Measurements from ENCODE around the gene SIT1. TPM values are rescaled to one million over a fixed set of nuclear protein-coding genes. Genes with fewer than 3 reads are reported as not detected.
A peak's percentile ranks its signal among the peaks of the same experiment; 100 is the strongest.

SIT1 gene
- total RNA-seq, 6 experiments from 2014 or later, result 0.18 to 0.58 (median 0.37) TPM; not detected in 1

DNA sequence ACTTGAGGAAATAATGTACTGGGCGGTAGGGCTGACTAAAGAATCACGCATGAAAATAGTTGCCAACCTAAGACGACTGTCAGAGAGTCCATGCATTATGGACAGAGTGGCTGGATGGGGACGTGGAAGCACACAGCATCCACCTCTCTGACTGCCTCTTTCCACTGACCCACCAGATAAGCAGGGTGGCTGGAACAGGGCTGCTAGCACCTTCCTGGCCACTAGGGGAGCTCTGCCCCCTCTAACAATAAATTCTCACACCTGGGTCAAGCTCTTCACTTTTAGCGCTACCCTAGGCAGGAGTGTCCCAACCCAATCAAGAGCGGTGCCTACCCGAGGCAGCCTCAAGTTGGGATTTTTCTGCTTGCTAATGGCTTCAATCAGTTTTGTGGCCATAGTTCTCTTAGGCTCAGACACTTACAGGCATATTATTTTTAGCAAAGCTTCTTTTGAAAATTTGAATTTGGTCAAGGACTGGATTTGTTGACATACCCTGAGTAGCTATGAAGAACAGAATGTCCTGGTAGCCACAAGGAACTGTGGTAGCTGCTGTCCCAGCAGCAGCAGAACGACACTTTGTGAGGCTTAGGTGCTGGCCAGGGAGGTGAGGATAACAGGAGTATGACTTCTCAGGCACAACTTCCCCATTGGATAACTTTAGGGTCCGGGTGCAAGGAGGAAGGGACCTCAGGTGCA lies 45.9 kb upstream of the SIT1 start:
- H3K27ac ChIP-seq, result no peak overlapping the region
- H3K4me1 ChIP-seq, result no peaks in the 10 kb centered on the region
- DNase-seq (peak in 1 of 3 donors; percentile 65), ATAC-seq (peak; percentile 79 to 92 (median 92))
- H3K9me3 ChIP-seq, result no peaks in the 10 kb centered on the region
- intact Hi-C loops (cut with DNase I), result loop anchor here in 1 of 2 donors (5.0 kb wide), 1 partner anchor 41 kb away; no protein-coding TSS in a partner anchor
- peak; percentile 73 to 94 (median 90) for TF ChIP-seq CTCF (IDR thresholded peaks at IDR 0.05)
- TF ChIP-seq POLR2A (IDR thresholded peaks at IDR 0.05), result no peak
- H3K4me3 ChIP-seq, result no peak overlapping the region
- no peaks in the 10 kb centered on the region for H3K27me3 ChIP-seq
- WGBS (ENCODE audit: insufficient coverage, low coverage, low lambda C conversion rate, missing lambda C conversion rate), result 34% methylated on average over 5 of the region's 9 CpGs
- H3K36me3 ChIP-seq, result peaks cover 27 to 58% (median 34%) of the 10 kb centered on the region in 4 donors

GRCh38 chr9:35695943-35696401 lies 45.2 kb upstream of the SIT1 start:
- TF ChIP-seq CTCF (IDR thresholded peaks at IDR 0.05) (no peak), POLR2A (IDR thresholded peaks at IDR 0.05) (no peak)
- H3K36me3 ChIP-seq, result peaks cover 23 to 51% (median 27%) of the 10 kb centered on the region in 4 donors
- peak in 2 of 4 donors; percentile 3 to 68 for ATAC-seq
- 75% methylated on average over 1 of the region's 3 CpGs for WGBS (ENCODE audit: insufficient coverage, low coverage, low lambda C conversion rate, missing lambda C conversion rate)
- H3K9me3 ChIP-seq, result no peaks in the 10 kb centered on the region
- DNase-seq, result no peak
- no peaks in the 10 kb centered on the region for H3K27me3 ChIP-seq
- no peak overlapping the region for H3K27ac ChIP-seq
- intact Hi-C loops (cut with DNase I), result loop anchor here in 1 of 2 donors (5.0 kb wide), 1 partner anchor 41 kb away; no protein-coding TSS in a partner anchor
- no peaks in the 10 kb centered on the region for H3K4me1 ChIP-seq
- no peak overlapping the region for H3K4me3 ChIP-seq

DNA sequence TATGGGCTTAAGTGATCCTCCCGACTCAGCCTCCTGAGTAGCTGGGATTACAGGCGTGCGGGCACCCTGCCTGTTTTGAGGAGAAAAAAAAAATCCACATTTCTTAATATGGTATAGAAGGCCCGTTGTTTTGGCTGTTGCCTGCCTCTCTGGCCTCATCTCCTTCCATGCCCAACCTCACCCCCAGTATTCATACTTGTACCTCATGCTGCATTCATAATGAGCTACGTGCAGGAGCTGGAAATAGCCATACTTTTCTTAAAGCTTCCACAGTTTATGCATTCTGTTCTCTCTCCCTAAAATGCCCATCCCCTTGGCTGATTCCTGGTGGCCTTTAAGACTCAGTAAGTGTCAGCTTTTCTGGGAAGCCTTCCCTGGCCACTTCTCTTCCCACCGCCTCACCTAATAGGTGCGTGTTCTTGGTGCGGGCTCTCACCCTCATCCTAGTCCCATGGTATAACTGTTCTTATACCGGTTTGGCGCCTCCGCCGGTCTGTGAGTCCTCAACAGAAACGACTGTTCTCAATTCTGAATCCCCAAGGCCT lies 41.1 kb upstream of the SIT1 start:
- 86% methylated on average over 10 of the region's 13 CpGs for WGBS (ENCODE audit: insufficient coverage, low coverage, low lambda C conversion rate, missing lambda C conversion rate)
- Histone ChIP-seq H3K27me3 (no peaks in the 10 kb centered on the region), H3K27ac (no peak overlapping the region), H3K36me3 (peaks cover 0 to 10% (median 0%) of the 10 kb centered on the region in 4 donors), H3K4me1 (peaks cover 0 to 2% (median 0%) of the 10 kb centered on the region in 4 donors), H3K4me3 (no peak overlapping the region), H3K9me3 (no peaks in the 10 kb centered on the region)
- TF ChIP-seq POLR2A (IDR thresholded peaks at IDR 0.05) (no peak), CTCF (IDR thresholded peaks at IDR 0.05) (no peak)
- no peak for ATAC-seq
- DNase-seq, result peak in 1 of 3 donors; percentile 14
- intact Hi-C loops (cut with DNase I), result no loop called here

DNA sequence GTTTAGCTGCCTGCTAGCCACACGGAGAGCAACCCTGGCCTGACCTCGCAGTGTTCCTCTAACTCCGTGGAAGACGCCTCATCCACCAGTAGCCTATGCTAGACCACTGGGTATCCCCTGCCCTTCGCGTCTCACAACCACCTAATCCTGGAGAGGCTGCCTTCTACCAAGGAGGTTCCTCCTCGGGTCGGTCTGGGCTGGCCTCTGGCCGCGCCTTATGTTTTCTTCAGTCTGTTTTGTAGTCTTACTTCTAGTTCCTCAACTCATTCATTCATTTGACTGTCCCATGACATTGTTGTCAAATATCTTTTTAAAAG lies 40.6 kb upstream of the SIT1 start:
- DNase-seq, result no peak
- no peak for ATAC-seq
- intact Hi-C loops (cut with DNase I), result no loop called here
- Histone ChIP-seq H3K4me3 (peak overlapping the region; percentile 57 to 68 (median 63)), H3K27ac (peak overlapping the region in 2 of 3 donors; percentile 71 to 80), H3K36me3 (peaks cover 0 to 7% (median 0%) of the 10 kb centered on the region in 4 donors), H3K9me3 (no peaks in the 10 kb centered on the region), H3K27me3 (no peaks in the 10 kb centered on the region), H3K4me1 (peaks cover 0 to 2% (median 0%) of the 10 kb centered on the region in 4 donors)
- TF ChIP-seq POLR2A (IDR thresholded peaks at IDR 0.05), result no peak
- TF ChIP-seq CTCF (IDR thresholded peaks at IDR 0.05), result no peak
- 57% methylated on average over 6 of the region's 10 CpGs for WGBS (ENCODE audit: insufficient coverage, low coverage, low lambda C conversion rate, missing lambda C conversion rate)

Measured in right lobe of liver (tissue), 6 donors.